Keratinocyte (primary cell): Measurements from ENCODE around the gene C16orf95.

Source experiments
- CTCF ChIP-seq, 3 experiments: IDR thresholded peaks in 1 of 3; conservative IDR thresholded peaks in 1 of 3; optimal IDR thresholded peaks in 1 of 3; 2 replicates in 2 of 3; 3 replicates in 1 of 3; pipeline versions ENCODE3 to v1.5.1; 2011; ENCODE audit warnings: low read length in 3 of 3, mild to moderate bottlenecking in 3 of 3, moderate library complexity in 2 of 3, control low read depth in 1 of 3, inconsistent platforms in 1 of 3; ENCODE audit not compliant: insufficient read depth in 2 of 3; ENCODE audit errors: extremely low read depth in 1 of 3
- EZH2 ChIP-seq: IDR thresholded peaks from one replicate; pipeline ENCODE4 v1.6.1; 2012; ENCODE audit warnings: inconsistent platforms, mild to moderate bottlenecking, low read length, moderate library complexity

- TF ChIP-seq CTCF (optimal IDR thresholded peaks at IDR 0.05 in 1 of 3, IDR thresholded peaks at IDR 0.05 in 1 of 3, conservative IDR thresholded peaks at IDR 0.05 in 1 of 3; ENCODE audit: extremely low read depth in 1 of 3, insufficient read depth in 2 of 3, low read length in 3 of 3) = no peak
- no peak for TF ChIP-seq EZH2
Observed at GRCh38 chr16:87342504-87342903, 25.3 kb upstream of the C16orf95 start.
